ENCODE measurements around the gene KSR2.

KSR2 gene

GRCh38 chr12:117484901-117485300 lies 483.9 kb downstream of the KSR2 start:
- no peak for DNase-seq

- DNase-seq, result no peak
Measured at GRCh38 chr12:117483501-117483900, 485.3 kb downstream of the KSR2 start.

- no peak for DNase-seq
Measured at GRCh38 chr12:117481470-117481869, 487.3 kb downstream of the KSR2 start.

GRCh38 chr12:117476341-117476740 lies 492.4 kb downstream of the KSR2 start:
- no peak for DNase-seq

GRCh38 chr12:117473856-117474255 lies 494.9 kb downstream of the KSR2 start:
- no peak for DNase-seq

- DNase-seq, result peak in 1 of 2 experiments; percentile 5
Measured at GRCh38 chr12:117472983-117473382, 495.8 kb downstream of the KSR2 start.

GRCh38 chr12:117470804-117471203 lies 498.0 kb downstream of the KSR2 start:
- no peak for DNase-seq

- DNase-seq, result no peak
Measured at GRCh38 chr12:117469883-117470483, 498.8 kb downstream of the KSR2 start.

- DNase-seq, result no peak
Measured at GRCh38 chr12:117468016-117468415, 500.8 kb downstream of the KSR2 start.

GRCh38 chr12:117467588-117467987 lies 501.2 kb downstream of the KSR2 start:
- DNase-seq, result no peak

GRCh38 chr12:117466677-117467362 lies 502.0 kb downstream of the KSR2 start:
- no peak for DNase-seq

GRCh38 chr12:117461732-117462131 lies 507.1 kb downstream of the KSR2 start:
- no peak for DNase-seq

- no peak for DNase-seq
Measured at GRCh38 chr12:117459229-117459628, 509.6 kb downstream of the KSR2 start.

GRCh38 chr12:117457189-117457588 lies 511.6 kb downstream of the KSR2 start:
- no peak for DNase-seq

- no peak for DNase-seq
Measured at GRCh38 chr12:117456076-117456475, 512.7 kb downstream of the KSR2 start.

- no peak for DNase-seq
Measured at GRCh38 chr12:117453961-117454360, 514.8 kb downstream of the KSR2 start.

- no peak for DNase-seq
Measured at GRCh38 chr12:117452112-117452511, 516.7 kb downstream of the KSR2 start.

GRCh38 chr12:117450209-117450608 lies 518.6 kb downstream of the KSR2 start:
- DNase-seq, result no peak

- DNase-seq, result no peak
Measured at GRCh38 chr12:117447665-117448366, 521.0 kb downstream of the KSR2 start.

GRCh38 chr12:117444781-117445180 lies 524.0 kb downstream of the KSR2 start:
- DNase-seq, result no peak

- DNase-seq, result no peak
Measured at GRCh38 chr12:117441751-117442150, 527.0 kb downstream of the KSR2 start.

GRCh38 chr12:117440384-117440783 lies 528.4 kb downstream of the KSR2 start:
- DNase-seq, result no peak

GRCh38 chr12:117439531-117440001 lies 529.2 kb downstream of the KSR2 start:
- DNase-seq, result no peak

GRCh38 chr12:117438809-117439208 lies 530.0 kb downstream of the KSR2 start:
- DNase-seq, result no peak
